ENCODE data around the gene KIF21B.

The KIF21B gene

DNA sequence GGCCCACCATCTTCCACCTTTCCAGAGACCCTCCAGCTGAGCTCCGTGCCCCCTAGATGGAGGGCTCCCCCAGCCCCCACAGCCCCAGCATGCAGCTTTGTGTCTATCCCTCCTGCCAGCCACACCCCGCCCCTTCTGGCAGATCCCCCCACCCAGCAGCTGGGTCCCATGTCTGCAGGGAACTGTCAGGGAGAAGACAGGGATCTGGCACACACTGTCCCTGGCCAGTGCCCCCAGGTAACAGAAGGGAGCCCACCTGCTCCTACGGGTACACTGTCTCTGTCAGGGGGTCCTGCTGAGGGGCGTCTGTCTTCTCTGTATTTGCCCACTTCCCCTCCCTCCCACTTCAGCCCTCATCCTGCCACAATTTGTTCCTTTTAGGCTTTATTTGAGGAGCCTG is 11.2 kb upstream of the KIF21B start:
- TF ChIP-seq, protein P1, sequence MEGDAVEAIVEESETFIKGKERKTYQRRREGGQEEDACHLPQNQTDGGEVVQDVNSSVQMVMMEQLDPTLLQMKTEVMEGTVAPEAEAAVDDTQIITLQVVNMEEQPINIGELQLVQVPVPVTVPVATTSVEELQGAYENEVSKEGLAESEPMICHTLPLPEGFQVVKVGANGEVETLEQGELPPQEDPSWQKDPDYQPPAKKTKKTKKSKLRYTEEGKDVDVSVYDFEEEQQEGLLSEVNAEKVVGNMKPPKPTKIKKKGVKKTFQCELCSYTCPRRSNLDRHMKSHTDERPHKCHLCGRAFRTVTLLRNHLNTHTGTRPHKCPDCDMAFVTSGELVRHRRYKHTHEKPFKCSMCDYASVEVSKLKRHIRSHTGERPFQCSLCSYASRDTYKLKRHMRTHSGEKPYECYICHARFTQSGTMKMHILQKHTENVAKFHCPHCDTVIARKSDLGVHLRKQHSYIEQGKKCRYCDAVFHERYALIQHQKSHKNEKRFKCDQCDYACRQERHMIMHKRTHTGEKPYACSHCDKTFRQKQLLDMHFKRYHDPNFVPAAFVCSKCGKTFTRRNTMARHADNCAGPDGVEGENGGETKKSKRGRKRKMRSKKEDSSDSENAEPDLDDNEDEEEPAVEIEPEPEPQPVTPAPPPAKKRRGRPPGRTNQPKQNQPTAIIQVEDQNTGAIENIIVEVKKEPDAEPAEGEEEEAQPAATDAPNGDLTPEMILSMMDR (conservative IDR thresholded peaks at IDR 0.05; ENCODE audit: low read depth): no peak
- ChIA-PET POLR2A (ENCODE audit: low non-redundant PET) (no interaction called here), CTCF (interaction anchor here (0.6 to 1.0 kb wide), 3 partner anchors 8 to 412 kb away, joined by 3 read pairs; no protein-coding TSS in a partner anchor)
- DNase-seq (ENCODE audit: low spot score): no peak
- no peak overlapping the region for H3K27ac ChIP-seq

DNA sequence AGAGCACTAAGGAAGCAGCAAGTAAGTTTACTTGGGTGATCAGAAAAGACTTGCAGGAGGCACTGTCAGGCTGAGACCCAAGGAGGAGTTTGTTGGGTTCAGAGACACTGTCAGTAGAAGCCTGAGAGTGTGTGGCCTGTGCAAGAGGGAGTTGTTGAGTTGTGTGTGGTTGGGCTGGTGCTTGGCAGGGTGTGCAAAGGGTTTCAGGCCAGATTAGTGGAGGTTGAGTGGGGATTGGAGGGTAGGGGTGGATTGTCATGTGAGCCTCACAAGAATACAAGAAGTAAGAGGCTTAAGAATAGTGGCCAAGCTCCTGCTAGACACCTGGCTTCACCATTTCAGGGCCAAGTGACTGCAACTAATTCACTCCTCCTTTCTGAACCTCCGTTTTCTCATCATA is 8.9 kb upstream of the KIF21B start:
- ChIA-PET CTCF (no interaction called here), POLR2A (ENCODE audit: low non-redundant PET) (no interaction called here)
- no peak overlapping the region for H3K27ac ChIP-seq
- TF ChIP-seq, protein P1 (conservative IDR thresholded peaks at IDR 0.05; ENCODE audit: low read depth): no peak
- no peak for DNase-seq (ENCODE audit: low spot score)

DNA sequence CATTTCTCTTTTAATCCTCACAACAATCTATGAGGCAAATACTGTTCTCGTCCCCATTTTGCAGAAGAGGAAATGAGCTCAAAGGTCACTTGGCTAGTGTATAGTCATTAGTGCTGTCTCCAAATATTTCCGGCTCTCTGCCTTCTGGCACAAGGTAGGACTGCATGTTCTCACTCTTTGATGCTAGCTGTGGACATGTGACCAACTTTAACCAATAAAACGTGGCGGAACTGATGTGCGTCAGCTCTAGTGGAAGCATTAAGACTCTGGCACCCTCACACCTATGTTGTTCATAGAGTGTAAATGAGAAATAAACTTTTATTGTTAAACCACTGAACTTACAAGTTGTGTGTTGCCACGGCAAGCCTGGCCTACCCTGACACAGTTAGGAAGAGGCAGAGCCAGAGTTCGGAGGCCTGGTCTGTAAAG is 5.0 kb upstream of the KIF21B start:
- TF ChIP-seq, protein P1 (conservative IDR thresholded peaks at IDR 0.05; ENCODE audit: low read depth): no peak
- H3K27ac ChIP-seq: no peak overlapping the region
- CTCF ChIA-PET: interaction anchor here (1.5 kb wide), 1 partner anchor 86 kb away, joined by 5 read pairs; no protein-coding TSS in a partner anchor
- no peak for DNase-seq (ENCODE audit: low spot score)
- POLR2A ChIA-PET (ENCODE audit: low non-redundant PET): no interaction called here

DNA sequence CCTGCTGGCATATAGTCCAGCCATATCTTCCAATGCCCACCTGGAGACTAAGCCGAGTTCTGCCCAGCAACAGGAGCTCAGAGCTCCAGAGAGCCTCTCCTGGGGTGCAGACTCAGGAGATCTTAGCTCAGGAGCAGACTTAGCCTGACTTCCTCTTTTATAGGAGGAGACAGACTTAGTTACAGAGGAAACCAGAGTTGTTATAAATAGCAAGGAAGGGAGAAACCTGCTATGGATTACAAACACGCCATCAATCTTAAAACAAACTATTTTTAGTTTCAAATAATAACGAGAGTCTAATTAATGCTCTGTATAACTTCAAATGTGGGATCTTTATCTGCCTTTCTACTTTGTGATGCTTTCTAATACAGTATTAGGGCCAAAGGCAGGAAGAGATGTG is 3.3 kb upstream of the KIF21B start:
- DNase-seq (ENCODE audit: low spot score): no peak
- CTCF ChIA-PET: interaction anchor here (3.7 kb wide), 1 partner anchor 55 kb away, joined by 27 read pairs; no protein-coding TSS in a partner anchor
- POLR2A ChIA-PET (ENCODE audit: low non-redundant PET): interaction anchor here (0.7 kb wide), 1 partner anchor 357 kb away, joined by 6 read pairs; the partner anchor contains the start of gene DDX59

DNA sequence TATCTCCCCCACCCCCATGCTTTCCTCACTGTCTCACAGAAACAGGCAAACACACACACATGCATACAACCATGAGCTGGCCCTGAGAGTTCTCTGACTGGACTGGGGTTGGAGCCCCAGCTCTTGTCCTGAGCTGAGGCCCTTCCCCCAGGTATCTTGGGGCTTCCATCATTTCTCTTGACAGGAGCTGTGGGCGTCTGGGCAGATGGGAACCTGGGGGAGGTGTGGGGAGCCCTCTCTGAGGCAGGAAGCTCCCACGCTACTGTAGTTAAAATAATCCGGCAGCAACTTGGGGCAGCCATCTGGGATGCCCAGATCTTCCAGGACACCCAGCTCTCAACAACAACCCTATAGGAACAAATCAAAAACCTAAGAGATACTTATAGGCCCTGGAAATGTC is 2.7 kb upstream of the KIF21B start:
- POLR2A ChIA-PET (ENCODE audit: low non-redundant PET): no interaction called here
- TF ChIP-seq, protein P1 (conservative IDR thresholded peaks at IDR 0.05; ENCODE audit: low read depth): no peak
- CTCF ChIA-PET: interaction anchor here (0.6 to 3.7 kb wide), 4 partner anchors 25 to 404 kb away, joined by 4 to 27 read pairs (median 5); no protein-coding TSS in a partner anchor
- H3K27ac ChIP-seq: no peak overlapping the region
- no peak for DNase-seq (ENCODE audit: low spot score)

More for the DNA sequence above, 3.3 kb upstream of the KIF21B start:
- no peak overlapping the region for H3K27ac ChIP-seq
- TF ChIP-seq, protein P1 (conservative IDR thresholded peaks at IDR 0.05; ENCODE audit: low read depth): no peak

DNA sequence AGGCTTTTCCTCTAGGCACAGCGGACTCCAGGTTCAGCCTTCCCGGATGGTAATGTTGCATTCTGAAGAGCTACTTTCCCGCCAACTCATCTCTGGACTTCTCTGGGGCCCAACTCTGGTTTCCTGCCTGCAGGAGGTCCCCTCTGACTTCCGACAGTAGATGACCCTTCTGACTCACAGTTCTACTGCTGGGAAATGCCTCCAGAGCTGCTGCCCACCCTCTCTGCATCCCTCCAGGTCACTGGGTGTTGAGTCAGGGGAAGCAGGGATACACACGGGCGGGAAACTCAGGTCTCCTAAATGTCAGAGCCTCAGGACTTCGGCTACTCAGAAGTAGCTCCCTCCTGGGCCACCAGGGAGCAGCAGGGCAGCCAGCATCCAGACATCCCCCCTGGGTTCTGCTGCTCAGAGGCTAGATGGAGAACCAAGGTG is 2.1 kb upstream of the KIF21B start:
- ChIA-PET POLR2A (ENCODE audit: low non-redundant PET) (no interaction called here), CTCF (interaction anchor here (0.6 to 3.7 kb wide), 9 partner anchors 26 to 467 kb away, joined by 3 to 27 read pairs (median 5); no protein-coding TSS in a partner anchor)
- TF ChIP-seq, protein P1 (conservative IDR thresholded peaks at IDR 0.05; ENCODE audit: low read depth): no peak
- no peak overlapping the region for H3K27ac ChIP-seq
- DNase-seq (ENCODE audit: low spot score): no peak

All from RWPE1 (cell line).